GM04504 (cell line): ENCODE measurements around the gene MBOAT2.
"Not testable (repeated sequence)": the region's sequence is repeated elsewhere in the genome, so short reads cannot be mapped to it uniquely, and the experiment has no call there.

Experiments used
- DNase-seq: peaks from one replicate; pipeline ENCODE4 v3.0.0-alpha.2; 2012; ENCODE audit warnings: low read depth

Gene MBOAT2

DNA sequence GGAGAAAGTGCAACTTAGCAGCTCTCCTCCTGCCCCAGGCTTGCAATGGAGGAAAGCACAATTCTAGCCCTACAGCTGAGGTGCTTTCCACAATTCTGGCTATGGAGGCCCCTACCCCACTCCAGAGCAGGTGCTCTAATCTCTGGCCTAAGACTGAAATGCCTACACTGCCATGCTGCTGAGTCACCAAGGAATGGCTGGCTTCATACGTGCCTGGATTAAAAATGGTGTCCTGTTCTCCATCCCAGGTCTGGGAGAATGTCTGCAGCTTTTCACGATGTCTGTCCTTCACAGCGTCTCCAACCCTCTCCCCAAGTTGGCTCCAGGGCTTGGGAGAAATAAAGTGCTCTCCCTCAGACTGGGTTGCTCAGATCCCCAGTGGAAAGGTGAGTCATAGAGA, 48.5 kb downstream of the MBOAT2 start:
- no peak for DNase-seq

DNA sequence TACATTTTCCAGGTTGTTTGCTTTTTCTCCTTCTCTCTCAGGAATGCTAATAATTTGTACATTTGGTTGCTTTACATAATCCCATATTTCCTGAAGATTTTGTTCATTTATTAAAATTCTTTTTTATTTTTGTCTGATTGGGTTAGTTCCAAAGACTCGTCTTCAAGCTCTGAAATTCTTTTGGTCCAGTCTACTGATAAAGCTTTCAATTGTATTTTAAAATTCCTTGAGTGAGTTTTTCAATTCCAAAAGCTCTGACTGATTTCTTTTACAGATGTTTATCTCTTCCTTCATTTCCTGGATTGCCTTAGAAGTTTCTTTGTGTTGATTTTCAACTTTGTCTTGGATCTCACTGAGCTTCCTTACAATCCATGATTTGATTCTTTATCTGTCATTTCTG, 50.0 kb downstream of the MBOAT2 start:
- no peak for DNase-seq

DNA sequence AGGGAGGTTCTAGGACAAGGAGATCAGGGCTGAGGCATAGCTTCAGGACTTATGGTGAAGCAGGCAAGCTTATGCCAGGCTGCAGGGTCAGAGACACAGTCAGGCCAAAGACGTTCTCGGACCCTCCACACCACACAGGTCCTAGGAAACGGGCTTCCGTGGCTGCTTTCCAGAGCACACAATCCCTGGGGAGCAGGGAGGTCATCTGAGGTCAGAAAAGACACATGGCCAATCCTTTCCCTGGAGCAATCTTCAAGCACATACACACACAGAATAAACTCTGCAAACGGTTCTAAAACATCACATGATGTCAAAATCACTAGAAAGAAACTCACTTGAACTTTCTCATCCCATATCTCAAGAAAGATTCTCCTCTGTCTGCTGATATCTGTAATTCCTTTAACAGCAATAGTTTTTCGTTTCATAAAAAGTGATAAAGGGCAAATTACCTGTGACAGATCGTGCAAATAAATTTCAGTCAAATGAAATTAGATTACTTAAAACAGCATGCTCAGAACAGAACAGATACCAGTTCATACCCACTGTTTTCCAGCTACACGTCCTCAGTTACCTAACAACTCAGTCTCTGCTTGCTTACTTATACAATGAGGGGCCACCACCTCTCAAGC, 63.9 kb downstream of the MBOAT2 start:
- DNase-seq, result no peak

DNA sequence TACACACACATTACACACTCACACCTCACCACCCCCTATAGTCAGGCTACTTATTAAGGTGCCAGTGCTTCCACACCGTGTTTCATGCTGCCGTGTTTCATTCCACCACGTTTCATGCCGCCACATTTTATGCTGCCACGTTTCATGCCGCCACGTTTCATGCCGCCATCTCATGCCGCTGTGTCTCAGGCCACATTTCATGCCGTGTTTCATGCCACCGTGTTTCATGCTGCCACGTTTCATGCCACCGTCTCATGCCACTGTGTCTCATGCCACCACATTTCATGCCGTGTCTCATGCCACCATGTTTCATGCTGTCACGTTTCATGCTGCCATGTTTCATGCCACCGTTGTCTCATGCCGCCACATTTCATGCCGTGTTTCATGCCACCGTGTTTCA, 65.1 kb downstream of the MBOAT2 start:
- no peak for DNase-seq

DNA sequence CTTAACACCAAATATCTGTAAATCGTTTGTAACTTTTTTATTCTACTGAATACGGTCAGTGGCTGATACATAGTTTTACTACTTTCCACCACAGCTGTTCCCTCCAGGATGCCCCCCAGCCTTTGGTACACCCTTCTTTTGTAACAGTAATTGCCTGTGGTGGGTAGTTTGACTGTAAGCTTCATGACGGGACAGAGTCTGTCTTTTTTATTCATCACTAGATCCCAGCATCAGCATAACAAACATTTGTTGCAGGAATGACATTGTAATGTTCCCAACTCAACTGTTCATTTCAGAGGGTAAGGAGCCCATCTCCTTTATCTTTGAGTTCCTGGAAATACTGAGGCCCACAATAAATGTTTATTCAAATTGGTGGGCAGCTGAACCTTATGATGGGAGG, 67.5 kb downstream of the MBOAT2 start:
- DNase-seq, result no peak

DNA sequence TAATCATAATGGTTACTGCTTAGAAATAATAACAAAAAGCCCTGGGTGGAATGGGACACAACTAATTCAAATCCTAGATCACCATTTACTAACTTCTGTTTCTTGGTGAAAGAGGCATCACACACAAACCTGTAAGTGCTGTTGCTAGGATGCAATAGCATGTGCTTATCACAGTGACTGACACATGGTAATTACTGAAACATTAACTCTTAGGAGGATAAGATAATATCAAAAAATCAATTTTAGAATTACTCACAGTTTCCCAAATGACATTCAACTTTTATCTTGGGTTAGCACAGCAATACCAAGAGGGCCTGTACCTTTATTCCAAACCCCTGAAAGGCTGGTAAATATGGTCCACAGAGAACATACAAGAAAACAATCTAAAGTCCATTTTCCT, 69.1 kb downstream of the MBOAT2 start:
- DNase-seq, result no peak

DNA sequence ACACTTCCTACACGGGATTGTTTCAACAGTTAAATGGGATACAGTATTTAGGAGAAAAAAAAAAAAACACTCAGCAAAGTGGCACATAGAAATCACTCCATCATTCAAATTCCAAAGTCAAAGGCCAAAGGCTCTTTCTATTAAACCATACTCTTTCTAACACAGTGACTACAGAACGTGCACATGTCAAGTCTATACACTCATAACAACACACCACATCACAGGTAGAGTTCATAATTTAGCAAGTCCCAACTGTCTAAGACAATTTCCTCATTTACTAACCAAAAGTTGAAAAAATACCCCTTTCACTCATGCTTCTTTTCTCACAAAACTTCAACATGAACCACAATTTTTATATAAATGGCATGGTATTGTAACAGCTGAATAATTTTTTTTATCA, 70.8 kb downstream of the MBOAT2 start:
- DNase-seq, result no peak

DNA sequence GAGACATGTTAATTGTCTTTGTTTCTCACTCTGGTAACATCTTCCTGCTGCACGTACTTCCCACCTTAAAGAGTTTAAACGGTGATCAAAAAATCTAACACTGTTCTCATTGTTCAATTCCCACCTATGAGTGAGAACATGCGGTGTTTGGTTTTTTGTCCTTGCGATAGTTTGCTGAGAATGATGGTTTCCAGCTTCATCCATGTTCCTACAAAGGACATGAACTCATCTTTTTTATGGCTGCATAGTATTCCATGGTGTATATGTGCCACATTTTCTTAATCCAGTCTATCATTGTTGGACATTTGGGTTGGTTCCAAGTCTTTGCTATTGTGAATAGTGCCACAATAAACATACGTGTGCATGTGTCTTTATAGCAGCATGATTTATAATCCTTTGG, 73.3 kb downstream of the MBOAT2 start:
- not testable (repeated sequence) for DNase-seq

DNA sequence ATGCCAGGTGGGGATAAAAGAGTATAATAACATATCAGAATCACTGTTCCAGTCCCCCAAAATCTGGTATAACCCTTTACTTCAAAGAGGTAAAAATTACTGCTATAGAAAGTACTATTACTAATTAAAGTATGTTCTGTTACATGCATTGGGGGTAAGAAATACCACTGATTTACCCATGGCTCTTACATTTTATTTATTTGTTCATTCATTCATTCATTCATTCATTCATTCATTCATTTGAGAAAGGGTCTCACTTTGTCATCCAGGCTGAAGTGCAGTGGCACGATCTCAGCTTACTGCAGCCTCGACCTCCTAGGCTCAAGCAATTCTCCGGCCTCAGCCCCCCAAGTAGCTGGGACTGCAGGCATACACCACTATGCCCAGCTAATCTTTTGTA, 74.4 kb downstream of the MBOAT2 start:
- DNase-seq, result no peak

DNA sequence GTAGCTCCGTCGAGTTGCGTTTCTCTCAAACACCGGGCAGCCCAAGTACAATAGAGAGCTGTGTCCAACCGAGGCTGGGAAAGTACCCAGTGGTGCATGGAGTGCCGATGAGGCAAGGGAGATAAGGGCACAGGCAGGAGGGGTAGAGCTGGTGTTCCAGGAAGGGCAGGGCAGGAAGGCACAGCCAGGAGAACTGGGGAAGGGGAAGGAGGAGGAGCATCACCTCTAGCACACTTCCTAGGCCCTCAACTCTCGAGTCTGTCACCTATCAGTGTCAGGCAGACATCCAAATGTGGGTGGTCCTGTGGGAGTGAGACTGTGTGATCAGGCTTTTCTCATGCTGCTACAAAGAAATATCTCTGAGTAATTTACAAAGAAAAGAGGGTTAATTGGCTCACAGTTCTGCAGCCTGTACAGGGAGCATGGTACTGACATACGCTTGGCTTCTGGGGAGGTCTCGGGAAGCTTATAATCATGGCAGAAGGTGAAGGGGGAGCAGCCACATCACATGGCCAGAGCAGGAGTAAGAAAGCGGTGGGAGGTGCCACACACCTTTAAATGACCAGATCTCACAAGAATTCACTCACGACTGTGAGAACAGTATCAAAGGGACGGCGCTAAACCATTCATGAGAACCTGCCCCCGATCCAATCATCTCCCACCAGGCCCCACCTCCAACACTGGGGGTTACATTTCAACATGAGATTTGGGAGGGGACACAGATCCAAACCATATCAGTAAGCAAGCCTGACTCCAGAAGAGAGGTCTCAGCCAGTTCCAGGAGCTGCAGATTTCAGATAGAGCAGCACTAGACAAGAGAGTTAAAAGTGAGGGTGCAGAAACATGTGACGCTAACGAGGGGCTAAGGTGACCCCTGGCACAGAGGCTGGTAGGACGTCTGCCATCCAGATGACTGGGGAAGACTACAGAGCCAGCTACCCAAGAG, 75.7 kb downstream of the MBOAT2 start:
- DNase-seq, result no peak

DNA sequence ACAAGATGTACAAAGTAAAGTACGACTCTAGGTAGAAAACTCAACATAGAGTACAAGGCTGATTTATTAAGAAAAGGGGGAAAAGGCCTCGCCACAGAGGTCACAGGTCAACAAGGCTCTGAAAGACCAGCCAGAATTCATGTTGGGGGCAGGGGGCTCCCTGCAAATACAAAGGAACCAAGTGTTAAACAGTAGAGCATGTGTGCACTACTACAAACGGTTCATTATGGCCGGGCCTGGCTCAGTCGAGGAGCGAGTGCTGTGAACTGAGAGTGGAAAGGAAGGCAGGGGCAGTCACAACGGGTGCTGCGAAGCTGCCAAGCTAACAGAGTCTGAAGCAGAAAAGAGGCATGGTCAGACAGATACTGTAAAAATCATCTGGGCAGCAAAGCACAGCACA, 77.1 kb downstream of the MBOAT2 start:
- no peak for DNase-seq

DNA sequence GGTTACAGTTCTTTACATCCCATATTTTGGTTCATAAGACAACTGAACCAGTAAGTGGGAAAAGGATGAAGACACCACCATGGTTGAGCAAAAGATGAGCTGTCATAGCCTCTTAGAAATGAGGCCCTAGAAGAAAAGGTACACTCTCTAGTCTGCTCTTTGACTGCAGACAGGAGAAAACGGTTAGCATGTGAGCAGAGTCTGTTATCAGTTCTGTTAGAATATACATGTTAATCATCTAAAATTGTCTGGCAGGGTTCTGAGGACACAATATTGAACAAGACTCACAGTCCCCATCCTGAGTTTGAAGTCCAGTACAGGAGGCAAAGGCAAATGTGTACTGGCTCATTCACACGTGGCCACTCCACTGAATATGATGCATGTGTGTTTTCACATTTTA, 78.1 kb downstream of the MBOAT2 start:
- DNase-seq, result no peak

DNA sequence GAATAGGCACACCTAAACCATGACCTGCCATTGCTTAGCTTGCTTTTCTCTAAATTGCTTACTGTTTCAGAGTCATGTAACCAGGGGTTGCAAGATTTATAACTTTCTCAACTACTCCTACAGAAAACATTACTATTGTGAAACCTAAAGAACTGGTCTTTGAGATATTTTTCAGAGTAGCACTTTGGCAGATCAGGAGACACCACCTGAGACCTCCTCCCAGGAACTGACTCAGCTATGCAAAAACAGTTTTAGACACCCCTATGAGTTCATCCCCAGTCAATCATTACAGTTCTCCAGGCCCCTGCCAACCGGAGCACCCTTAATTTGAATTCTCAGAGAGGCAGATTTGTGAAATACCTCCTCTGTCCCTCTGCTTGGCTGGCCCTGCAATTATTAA, 80.3 kb downstream of the MBOAT2 start:
- no peak for DNase-seq

DNA sequence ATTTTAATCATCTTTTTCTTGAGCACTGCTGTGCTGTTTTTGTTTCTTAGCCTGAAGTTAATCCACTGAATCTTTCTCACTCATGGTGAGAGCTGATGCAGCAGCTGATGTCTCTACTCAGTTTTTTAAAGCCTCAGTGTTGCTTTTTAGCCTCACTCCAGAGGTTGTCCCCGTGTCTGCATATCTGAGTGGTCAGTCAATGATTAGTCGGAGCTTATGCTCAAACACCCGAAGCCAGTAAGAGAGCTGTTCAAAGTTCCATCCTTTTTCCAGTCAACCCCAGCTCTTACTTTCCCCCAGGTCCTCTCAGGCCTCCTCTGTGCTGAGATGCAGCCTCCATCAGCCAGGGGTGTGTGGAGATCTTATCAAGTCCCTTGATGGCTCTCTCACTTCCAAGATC, 81.1 kb downstream of the MBOAT2 start:
- no peak for DNase-seq

DNA sequence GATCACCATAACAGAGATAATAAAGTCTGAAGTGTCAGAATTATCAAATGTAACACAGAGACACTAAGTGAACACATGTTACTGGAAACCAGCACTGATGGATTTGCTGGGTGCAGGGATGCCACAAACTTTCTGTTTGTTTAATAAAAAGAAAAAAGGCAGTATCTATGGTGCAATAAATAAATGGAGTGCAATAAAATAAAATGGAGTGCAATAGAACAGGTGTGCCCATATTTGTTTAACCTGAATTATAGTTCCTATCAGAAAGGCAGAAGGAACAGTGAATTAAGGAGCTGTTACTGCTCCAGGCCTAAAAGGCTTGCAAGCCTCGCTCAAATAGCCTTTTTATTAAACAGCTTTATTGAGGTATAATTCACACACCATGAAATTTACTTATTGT, 85.1 kb downstream of the MBOAT2 start:
- no peak for DNase-seq

DNA sequence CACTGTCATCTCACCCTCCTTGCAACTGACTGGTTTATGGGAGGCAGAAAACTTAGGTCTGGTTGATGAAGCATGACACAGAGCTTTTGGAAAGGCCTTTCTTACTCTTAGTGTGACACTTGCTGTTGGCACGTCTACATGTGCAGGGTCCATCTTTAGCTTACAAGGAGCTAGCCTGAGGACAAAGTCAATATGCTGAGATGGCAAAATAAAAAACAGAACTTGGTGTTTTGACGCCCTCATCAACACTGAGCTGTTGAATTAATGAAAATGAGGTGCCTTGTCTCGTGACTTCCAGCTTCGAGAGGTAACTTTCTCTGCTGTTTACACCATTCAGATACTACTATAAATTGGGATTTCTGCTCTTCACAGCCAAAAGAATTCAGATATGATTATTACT, 87.5 kb downstream of the MBOAT2 start:
- no peak for DNase-seq

DNA sequence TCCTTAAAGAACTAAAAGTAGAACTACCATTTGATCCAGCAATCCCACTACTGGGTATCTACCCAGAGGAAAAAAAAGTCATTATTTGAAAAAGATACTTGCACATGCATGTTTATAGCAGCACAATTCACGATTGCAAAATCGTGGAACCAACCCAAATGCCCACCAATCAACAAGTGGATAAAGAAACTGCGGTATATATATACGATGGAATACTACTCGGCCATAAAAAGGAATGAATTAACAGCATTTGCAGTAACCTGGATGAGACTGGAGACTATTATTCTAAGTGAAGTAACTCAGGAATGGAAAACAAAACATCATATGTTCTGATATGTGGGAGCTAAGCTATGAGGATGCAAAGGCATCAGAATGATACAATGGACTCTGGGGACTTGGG, 89.7 kb downstream of the MBOAT2 start:
- DNase-seq, result not testable (repeated sequence)

DNA sequence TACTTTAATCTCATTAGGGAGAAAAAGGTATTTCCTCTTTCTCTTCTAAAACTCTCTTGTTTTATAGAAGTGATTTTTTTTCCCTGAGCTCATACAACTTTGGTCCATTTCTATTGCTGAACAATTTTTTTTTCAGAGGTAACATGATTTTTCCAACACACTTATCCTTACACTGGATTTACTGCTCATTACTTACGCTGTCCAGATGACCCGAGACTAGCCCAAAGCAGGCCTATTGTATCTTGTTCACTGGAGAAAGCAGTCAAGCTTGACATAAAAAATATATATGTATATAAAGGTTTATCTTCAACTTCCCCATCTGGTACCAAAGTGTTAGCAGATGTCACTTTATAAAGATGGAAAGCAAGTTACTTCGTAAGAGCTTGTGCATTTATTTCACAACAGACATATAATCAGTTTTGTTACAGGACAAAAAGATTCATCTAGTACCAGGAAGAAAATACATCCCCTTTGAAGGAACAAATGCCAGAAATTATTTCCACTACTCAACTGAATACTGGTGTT, 95.7 kb downstream of the MBOAT2 start:
- DNase-seq, result no peak

DNA sequence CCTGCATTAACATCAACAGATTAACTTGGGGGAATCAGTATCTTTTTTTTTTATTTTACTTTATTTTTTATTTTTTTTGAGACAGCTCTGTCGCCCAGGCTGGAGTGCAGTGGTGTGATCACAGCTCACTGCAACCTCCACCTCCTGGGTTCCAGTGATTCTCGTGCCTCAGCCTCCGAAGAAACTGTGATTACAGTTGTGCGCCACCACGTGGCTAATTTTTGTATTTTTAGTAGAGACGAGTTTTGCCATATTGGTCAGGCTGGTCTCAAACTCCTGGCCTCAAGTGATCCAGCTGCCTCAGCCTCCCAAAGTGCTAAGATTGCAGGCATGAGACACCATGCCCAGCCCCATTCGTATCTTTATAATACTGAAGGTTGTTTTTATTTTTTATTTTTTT, 99.6 kb downstream of the MBOAT2 start:
- DNase-seq, result not testable (repeated sequence)

DNA sequence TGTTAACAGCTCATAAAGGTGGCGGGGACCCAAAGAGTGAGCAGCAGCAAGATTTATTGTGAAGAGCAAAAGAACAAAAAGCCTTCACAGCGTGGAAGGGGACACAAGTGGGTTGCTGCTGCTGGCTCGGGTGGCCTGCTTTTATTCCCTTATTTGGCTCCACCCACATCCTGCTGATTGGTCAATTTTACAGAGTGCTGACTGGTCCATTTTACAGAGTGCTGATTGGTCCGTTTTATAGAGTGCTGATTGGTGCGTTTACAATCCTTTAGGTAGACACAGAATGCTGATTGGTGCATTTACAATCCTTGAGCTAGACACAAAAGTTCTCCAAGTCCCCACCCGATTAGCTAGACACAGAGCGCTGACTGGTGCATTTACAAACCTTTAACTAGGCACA, 100.7 kb downstream of the MBOAT2 start:
- DNase-seq, result not testable (repeated sequence)

DNA sequence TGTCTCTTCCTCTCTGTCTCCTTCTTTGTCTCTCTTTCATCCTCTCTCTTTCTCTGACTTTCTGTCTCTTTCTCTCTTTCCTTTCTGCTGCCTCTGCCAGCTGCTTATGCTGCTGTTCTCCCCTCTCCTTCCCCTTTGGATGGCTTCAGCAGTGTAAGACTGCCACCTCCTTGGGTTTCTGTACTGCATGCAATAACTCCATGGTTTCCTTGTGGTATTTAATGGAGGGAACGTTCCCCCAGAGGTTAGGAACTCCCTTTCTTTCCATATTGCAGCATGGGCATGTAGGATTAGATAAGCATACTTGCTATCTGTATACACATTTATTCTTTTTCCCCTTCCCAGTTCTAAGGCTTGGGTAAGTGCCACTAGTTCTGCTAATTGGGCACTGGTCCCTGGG, 106.3 kb downstream of the MBOAT2 start:
- DNase-seq, result not testable (repeated sequence)

DNA sequence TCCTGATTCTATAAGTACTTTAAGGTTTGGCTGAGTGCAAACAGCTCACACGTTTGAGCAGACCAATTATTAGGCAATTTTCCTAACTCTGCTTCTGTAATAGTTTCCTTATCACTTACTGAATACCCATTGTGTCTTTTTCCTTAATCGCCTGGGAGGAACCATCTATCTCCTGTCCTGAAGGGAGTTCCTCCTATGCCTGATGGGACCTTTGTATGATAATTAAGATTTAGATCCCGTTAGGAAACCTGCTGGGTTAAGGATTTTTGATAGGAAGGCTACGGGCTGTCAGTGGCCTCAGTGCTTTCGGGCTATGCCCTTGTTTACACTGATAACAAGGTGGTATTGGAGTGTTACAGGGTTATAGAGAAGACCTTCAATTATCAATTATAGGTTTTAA, 106.8 kb downstream of the MBOAT2 start:
- DNase-seq, result not testable (repeated sequence)
